Stimulated activated CD4-positive, alpha-beta T cell treated with anti-CD3 and anti-CD28 coated beads, Interleukin-1b, Interleukin-23, amount 100 ng/mL, for 48 hours (primary cell): Measurements from ENCODE around the gene AFF3.

ENCODE experiments used
- DNase-seq: peaks from one replicate; pipeline ENCODE4 v3.0.0-alpha.2; 2020

AFF3 gene

GRCh38 chr2:99811544-99811943, 330.8 kb downstream of the AFF3 start:
- DNase-seq: no peak

GRCh38 chr2:99810225-99810624, 332.2 kb downstream of the AFF3 start:
- DNase-seq: no peak

- DNase-seq: no peak
Observed at GRCh38 chr2:99809259-99809900, 333.0 kb downstream of the AFF3 start.

GRCh38 chr2:99808361-99809200, 333.8 kb downstream of the AFF3 start:
- no peak for DNase-seq

GRCh38 chr2:99806758-99807157, 335.6 kb downstream of the AFF3 start:
- DNase-seq: no peak

GRCh38 chr2:99805930-99806476, 336.4 kb downstream of the AFF3 start:
- DNase-seq: no peak

- DNase-seq: no peak
Observed at GRCh38 chr2:99803846-99804245, 338.5 kb downstream of the AFF3 start.

GRCh38 chr2:99802734-99803133, 339.7 kb downstream of the AFF3 start:
- no peak for DNase-seq

GRCh38 chr2:99801327-99801901, 341.0 kb downstream of the AFF3 start:
- DNase-seq: no peak

GRCh38 chr2:99797475-99797874, 344.9 kb downstream of the AFF3 start:
- DNase-seq: no peak

GRCh38 chr2:99794414-99794813, 348.0 kb downstream of the AFF3 start:
- DNase-seq: no peak

GRCh38 chr2:99793022-99793421, 349.4 kb downstream of the AFF3 start:
- DNase-seq: no peak

GRCh38 chr2:99789849-99790248, 352.5 kb downstream of the AFF3 start:
- DNase-seq: no peak

GRCh38 chr2:99787769-99788382, 354.5 kb downstream of the AFF3 start:
- DNase-seq: no peak

- DNase-seq: no peak
Observed at GRCh38 chr2:99786636-99787390, 355.6 kb downstream of the AFF3 start.

- DNase-seq: no peak
Observed at GRCh38 chr2:99784946-99785345, 357.4 kb downstream of the AFF3 start.

- no peak for DNase-seq
Observed at GRCh38 chr2:99784282-99784681, 358.1 kb downstream of the AFF3 start.

GRCh38 chr2:99780276-99780675, 362.1 kb downstream of the AFF3 start:
- DNase-seq: no peak

GRCh38 chr2:99779276-99779675, 363.1 kb downstream of the AFF3 start:
- DNase-seq: no peak

- DNase-seq: no peak
Observed at GRCh38 chr2:99777656-99778290, 364.6 kb downstream of the AFF3 start.

GRCh38 chr2:99776906-99777646, 365.3 kb downstream of the AFF3 start:
- no peak for DNase-seq
